GM18520 (cell line): ENCODE measurements around the gene CELF4.

Experiments used
- ATAC-seq: cut with Tn5 transposase; IDR thresholded peaks from one replicate; pipeline ENCODE4 v1.9.1; 2021; ENCODE audit not compliant: unreplicated experiment

The CELF4 gene

GRCh38 chr18:37395631-37396030 is 170.0 kb downstream of the CELF4 start:
- ATAC-seq = no peak

DNA sequence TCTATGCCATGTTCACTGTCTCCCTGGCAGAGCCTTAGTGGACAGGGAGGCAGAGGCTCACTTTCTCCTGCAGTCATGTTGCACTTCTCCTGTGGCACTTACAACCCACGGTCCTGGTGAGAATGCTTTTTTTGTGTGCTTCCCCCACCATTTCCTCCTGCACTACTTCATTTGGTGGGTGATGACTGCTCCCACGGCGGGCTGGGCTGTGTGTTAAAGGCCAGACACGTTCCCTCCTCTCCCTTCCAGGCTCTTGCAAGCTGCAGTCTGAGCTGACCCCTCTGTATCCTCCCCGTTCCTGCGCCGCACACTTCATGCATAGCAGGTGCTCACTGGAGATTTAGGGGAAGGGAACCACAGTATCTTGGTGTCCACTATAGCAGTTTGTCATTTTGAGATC is 170.5 kb downstream of the CELF4 start:
- no peak for ATAC-seq

DNA sequence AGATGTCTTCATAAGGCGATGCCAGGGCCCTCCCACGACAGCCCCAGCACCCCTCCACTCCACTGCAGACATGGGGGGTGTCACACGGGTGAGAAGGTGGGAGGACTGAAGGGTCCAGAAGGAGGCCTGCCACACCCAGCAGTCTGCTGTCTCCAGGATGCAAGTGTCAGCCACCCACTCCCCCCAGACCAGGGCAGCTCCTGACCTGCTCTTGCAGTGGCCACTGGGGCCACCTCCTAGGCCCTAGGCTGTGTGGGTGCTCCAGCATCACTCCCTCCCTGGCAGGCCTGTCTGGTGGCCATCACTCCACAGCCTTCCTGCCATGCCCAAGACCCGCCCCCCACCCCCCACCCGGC is 171.0 kb downstream of the CELF4 start:
- no peak for ATAC-seq

DNA sequence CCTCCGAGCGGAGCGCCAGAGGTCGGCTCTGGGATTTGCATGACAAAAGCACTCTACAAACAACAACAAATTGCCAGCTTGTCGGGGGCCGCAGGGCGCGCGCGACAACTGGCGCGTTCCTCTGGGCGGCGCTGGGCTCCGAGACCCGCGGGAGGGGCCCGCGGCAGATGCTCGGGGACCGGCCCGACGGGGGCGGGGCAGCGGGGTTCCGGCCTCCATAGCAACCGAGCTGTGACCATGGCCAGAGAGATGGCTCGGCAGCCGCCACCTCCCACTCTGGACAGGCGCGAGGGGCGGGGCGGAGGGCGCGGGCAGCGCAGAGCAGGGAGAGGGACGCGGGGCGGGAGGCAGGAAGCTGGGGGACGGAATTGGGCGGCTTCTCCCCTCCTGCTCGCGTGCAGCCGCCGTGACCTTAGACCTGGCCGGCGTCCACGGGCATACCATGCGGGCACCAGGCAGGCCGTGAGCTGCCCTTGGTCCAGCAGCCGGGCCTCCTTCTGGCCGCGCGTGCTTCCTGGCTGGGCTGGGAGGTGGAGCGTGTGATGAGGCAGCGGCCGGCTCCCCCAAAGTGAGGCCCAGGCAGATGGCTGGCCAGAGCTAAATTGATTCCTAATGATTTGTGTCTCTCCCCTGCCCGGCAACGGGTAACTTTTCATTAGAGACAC is 171.5 kb downstream of the CELF4 start:
- no peak for ATAC-seq

DNA sequence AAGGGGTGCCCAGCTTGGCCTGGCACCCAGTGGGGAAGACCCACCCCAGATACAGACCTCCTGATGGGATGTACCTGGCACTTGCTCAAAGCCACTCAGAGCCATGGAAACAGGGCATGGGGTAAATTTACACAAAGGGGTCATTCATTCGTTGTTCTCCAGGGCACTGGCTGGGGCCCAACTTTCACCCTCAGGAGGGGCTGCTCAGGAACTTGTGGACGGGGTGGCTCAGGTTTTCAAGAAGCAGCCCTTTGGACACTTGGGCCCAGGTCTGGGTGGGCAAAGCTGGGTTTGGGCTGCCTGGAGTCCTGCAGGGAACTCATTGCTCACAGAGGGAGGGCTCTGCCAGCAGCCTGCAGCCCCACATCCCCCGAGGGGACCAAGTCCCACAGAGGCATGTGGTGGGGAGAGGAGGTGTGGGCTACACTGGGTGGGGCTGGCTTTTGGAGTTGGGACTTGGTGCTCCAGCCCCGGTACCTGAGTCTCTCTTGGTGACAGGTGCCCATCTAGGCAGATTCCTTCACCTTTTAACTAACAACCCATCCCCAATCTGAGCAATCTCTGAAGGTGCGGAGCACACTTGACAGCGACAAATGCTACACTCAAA is 172.3 kb downstream of the CELF4 start:
- ATAC-seq = no peak

GRCh38 chr18:37392648-37393047 is 172.9 kb downstream of the CELF4 start:
- ATAC-seq = peak; percentile 2

GRCh38 chr18:37391698-37392548 is 173.7 kb downstream of the CELF4 start:
- peak; percentile 89 for ATAC-seq

DNA sequence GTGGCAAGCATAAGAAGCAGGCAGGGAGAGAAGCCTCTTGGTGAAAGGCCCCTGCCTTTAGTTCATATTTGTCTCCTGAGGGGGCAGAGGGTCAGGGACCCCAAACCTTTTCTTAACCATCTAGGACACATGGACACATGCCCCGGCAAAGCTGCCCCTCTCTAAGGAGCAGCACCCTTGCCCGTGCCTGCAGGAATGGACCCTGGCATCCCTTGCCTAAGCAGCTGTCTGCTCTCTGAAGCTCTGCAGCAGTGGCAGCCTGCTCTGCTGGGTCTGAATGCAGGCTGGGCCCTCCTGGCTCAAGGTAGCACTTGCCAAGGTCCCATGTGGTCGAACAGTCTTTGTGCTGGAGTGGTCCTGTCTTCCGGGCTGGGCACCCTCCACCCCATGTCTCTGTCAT is 174.4 kb downstream of the CELF4 start:
- no peak for ATAC-seq

GRCh38 chr18:37390687-37391086 is 174.9 kb downstream of the CELF4 start:
- no peak for ATAC-seq

DNA sequence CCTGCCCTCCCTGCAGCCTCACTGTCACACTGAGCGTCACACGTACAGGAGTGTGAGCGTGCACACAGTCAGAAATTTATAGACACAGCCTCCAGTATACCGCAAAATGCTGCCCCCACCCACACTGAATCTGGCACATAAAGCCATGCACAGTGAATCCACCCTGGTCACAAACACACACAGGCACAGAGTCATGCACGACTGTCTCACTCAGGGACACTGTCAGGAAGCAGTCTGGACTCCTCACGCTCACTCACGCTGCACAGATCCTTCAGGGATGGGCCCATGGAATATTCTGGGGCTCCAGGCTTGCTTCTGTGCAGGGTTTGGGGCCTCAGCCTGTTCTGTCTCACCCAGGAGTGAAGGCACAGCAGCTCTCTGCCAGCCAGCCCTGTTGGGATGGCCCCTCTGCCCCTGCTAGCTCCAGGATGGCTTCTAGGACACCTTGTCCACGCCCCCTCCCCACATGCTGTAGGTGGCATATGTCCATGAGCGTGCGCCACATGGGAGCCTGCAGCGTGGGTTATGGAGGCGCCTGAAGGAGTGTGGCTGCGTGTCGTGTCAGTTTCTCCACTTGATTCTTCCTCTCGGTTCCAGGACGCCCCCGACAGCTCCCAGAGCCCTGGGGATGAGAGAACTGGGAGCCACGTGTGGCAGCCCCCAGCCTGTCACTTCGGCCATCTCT is 175.8 kb downstream of the CELF4 start:
- no peak for ATAC-seq

DNA sequence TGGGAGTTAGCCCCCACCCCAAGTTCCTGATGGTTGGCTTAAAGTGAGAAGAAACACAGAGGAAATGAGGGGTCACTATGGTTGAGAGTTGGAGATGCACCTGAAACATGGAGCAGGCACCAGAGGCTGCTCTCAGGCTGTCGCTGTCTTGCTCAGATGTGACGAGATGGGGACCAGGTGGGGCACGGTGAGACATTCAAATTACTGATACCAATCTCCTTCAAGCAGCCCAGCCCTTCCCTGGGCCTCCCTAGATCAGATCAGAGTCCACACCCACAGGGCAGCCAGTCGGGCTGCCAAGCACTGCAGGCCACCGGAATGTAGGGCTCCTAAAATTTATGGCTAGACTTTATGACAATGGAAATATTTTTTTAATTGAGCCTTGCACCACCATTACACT is 176.6 kb downstream of the CELF4 start:
- ATAC-seq = no peak

GRCh38 chr18:37388413-37388812 is 177.2 kb downstream of the CELF4 start:
- no peak for ATAC-seq

- no peak for ATAC-seq
Measured at GRCh38 chr18:37385846-37386778, 179.5 kb downstream of the CELF4 start.

GRCh38 chr18:37383846-37384595 is 181.6 kb downstream of the CELF4 start:
- no peak for ATAC-seq

DNA sequence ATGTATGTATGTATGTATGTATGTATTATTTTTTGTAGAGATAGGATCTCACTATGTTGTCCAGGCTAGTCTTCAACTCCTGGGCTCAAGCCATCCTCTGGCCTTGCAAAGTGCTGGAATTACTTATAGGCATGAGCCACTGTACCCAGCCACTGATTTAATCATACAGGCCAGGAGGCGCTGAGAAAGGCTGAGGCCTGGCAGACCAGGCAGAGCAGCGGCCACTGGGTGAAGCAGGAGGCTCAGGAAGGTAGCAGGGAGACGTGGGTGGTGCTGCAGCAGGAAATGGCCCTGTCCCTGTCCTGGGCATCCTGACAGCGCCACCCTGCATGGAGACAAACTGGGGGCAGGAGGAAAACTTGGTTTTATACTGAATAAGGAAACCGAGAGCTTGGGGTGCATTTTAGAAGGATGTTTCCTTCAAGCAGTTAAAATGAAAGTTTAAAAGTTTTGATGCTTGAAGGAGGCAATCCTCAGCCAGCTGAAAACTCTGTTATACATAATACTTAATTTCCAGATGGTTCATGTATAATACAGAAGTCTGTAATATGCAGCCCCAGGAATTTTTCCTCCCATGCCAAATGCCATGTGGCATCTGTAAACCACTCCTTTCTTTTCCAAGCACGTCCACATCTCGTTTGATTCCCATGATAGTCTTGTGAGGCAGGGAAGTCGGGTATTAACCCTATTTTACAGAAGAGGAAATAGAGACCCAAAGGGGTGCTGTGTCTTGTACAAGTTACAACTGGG is 182.4 kb downstream of the CELF4 start:
- ATAC-seq = no peak

- ATAC-seq = no peak
Measured at GRCh38 chr18:37381554-37381953, 184.0 kb downstream of the CELF4 start.

- ATAC-seq = no peak
Measured at GRCh38 chr18:37380546-37381110, 185.0 kb downstream of the CELF4 start.

GRCh38 chr18:37378336-37379010 is 187.1 kb downstream of the CELF4 start:
- no peak for ATAC-seq
